HG03342 (cell line): ENCODE results near the gene HUNK.
"Not testable (repeated sequence)": the region's sequence is repeated elsewhere in the genome, so short reads cannot be mapped to it uniquely, and the experiment has no call there.

ENCODE experiments used
- ATAC-seq: cut with Tn5 transposase; IDR thresholded peaks from one replicate; pipeline ENCODE4 v1.9.1; 2021; ENCODE audit warnings: mild to moderate bottlenecking, moderate library complexity; ENCODE audit not compliant: unreplicated experiment

Gene HUNK

GRCh38 chr21:31993826-31994825 lies 121.3 kb downstream of the HUNK start:
- ATAC-seq, result no peak

- no peak for ATAC-seq
Observed at GRCh38 chr21:31997191-31997590, 124.4 kb downstream of the HUNK start.

GRCh38 chr21:31999810-32000468 lies 127.1 kb downstream of the HUNK start:
- ATAC-seq, result no peak

- ATAC-seq, result no peak
Observed at GRCh38 chr21:32001390-32001789, 128.6 kb downstream of the HUNK start.

- no peak for ATAC-seq
Observed at GRCh38 chr21:32003411-32003810, 130.6 kb downstream of the HUNK start.

GRCh38 chr21:32004291-32004690 lies 131.5 kb downstream of the HUNK start:
- ATAC-seq, result no peak

- no peak for ATAC-seq
Observed at GRCh38 chr21:32007456-32007855, 134.6 kb downstream of the HUNK start.

GRCh38 chr21:32008714-32009113 lies 135.9 kb downstream of the HUNK start:
- ATAC-seq, result no peak

GRCh38 chr21:32009263-32009662 lies 136.4 kb downstream of the HUNK start:
- ATAC-seq, result no peak

- no peak for ATAC-seq
Observed at GRCh38 chr21:32015461-32016139, 142.8 kb downstream of the HUNK start.

GRCh38 chr21:32018381-32018780 lies 145.6 kb downstream of the HUNK start:
- no peak for ATAC-seq

GRCh38 chr21:32020564-32020963 lies 147.7 kb downstream of the HUNK start:
- no peak for ATAC-seq

- ATAC-seq, result no peak
Observed at GRCh38 chr21:32021319-32021994, 148.6 kb downstream of the HUNK start.

- ATAC-seq, result no peak
Observed at GRCh38 chr21:32022146-32022545, 149.3 kb downstream of the HUNK start.

GRCh38 chr21:32030146-32030652 lies 157.4 kb downstream of the HUNK start:
- no peak for ATAC-seq

- no peak for ATAC-seq
Observed at GRCh38 chr21:32034850-32035249, 162.0 kb downstream of the HUNK start.

GRCh38 chr21:32035617-32036016 lies 162.8 kb downstream of the HUNK start:
- ATAC-seq, result no peak

- no peak for ATAC-seq
Observed at GRCh38 chr21:32036756-32037155, 163.9 kb downstream of the HUNK start.

- ATAC-seq, result not testable (repeated sequence)
Observed at GRCh38 chr21:32038751-32039150, 165.9 kb downstream of the HUNK start.

GRCh38 chr21:32043458-32043857 lies 170.6 kb downstream of the HUNK start:
- ATAC-seq, result no peak
